ENCODE results near the gene SPECC1L. TPM values are rescaled to one million over a fixed set of nuclear protein-coding genes. Genes with fewer than 3 reads are reported as not detected.
"Not testable (repeated sequence)": the region's sequence is repeated elsewhere in the genome, so short reads cannot be mapped to it uniquely, and the experiment has no call there.

SPECC1L gene
- total RNA-seq, 1 donor from 2014 or later: 80.6 TPM

DNA sequence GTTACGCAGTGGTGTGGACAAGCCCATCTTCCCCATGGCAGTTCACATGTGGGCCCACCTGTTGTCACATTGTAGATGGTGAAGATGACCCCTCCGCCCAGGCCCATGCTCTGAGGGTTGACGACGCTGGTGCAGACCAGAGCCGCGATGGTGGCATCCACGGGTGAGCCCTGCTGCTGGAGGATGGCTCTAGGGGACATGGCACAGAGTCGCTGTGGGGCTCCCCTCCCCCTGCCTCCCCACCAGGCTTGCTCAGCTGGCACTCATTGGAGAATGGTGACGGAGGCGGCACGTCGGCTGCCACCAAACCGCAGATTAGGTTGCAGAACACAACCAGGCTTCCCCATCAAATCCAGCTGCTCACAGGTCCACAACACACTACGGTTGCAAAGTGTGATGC is 36.8 kb upstream of the SPECC1L start:
- no peaks in the 10 kb centered on the region for H3K9me3 Mint-ChIP-seq (ENCODE audit: unreplicated experiment)
- TF ChIP-seq, protein P1, sequence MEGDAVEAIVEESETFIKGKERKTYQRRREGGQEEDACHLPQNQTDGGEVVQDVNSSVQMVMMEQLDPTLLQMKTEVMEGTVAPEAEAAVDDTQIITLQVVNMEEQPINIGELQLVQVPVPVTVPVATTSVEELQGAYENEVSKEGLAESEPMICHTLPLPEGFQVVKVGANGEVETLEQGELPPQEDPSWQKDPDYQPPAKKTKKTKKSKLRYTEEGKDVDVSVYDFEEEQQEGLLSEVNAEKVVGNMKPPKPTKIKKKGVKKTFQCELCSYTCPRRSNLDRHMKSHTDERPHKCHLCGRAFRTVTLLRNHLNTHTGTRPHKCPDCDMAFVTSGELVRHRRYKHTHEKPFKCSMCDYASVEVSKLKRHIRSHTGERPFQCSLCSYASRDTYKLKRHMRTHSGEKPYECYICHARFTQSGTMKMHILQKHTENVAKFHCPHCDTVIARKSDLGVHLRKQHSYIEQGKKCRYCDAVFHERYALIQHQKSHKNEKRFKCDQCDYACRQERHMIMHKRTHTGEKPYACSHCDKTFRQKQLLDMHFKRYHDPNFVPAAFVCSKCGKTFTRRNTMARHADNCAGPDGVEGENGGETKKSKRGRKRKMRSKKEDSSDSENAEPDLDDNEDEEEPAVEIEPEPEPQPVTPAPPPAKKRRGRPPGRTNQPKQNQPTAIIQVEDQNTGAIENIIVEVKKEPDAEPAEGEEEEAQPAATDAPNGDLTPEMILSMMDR (IDR thresholded peaks at IDR 0.05; ENCODE audit: unreplicated experiment): no peak
- no peaks in the 10 kb centered on the region for H3K27me3 Mint-ChIP-seq (ENCODE audit: unreplicated experiment)
- H3K27ac Mint-ChIP-seq (ENCODE audit: unreplicated experiment): no peak overlapping the region
- H3K4me1 Mint-ChIP-seq (ENCODE audit: unreplicated experiment): no peaks in the 10 kb centered on the region
- DNase-seq (ENCODE audit: low spot score): no peak
- no peak overlapping the region for H3K4me3 Mint-ChIP-seq (ENCODE audit: unreplicated experiment)
- H3K36me3 Mint-ChIP-seq (ENCODE audit: low read depth, unreplicated experiment): no peaks in the 10 kb centered on the region

DNA sequence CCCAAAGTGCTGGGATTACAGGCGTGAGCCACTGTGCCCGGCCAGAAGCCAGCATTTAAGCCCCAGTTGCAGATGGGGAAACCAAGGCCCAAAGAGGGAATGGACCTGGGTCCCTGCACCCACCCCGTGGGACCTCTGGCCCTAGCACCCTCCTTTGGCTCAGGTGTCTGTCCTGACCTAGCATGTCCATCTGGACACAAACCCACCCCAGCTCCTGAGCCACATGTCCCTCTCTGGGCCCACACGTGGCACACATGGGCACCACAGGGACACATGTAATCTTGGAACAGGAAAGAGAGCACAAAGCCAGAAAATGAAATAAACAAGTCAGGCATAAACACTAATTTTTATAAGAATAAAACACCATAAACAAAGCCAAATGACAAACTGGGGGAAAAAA is 35.3 kb upstream of the SPECC1L start:
- no peak for DNase-seq (ENCODE audit: low spot score)
- Mint-ChIP-seq H3K36me3 (ENCODE audit: low read depth, unreplicated experiment) (no peaks in the 10 kb centered on the region), H3K9me3 (ENCODE audit: unreplicated experiment) (no peaks in the 10 kb centered on the region)

DNA sequence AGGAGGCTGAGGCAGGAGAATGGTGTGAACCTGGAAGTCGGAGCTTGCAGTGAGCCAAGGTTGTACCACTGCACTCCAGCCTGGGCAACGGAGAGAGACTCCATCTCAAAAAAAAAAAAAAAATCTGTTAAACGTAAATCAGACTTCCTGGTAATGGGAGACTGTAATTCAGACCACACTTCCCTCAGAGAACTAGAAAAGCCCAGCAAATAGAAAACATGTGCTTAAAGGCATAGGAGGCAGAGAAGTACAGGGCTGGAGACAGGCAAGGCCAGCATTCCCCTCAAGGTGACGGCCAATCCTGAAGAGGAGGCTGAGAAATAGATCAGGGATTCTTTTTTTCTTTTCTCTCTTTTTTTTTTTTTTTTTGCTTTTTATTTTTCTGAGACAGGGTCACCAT is 34.0 kb upstream of the SPECC1L start:
- H3K36me3 Mint-ChIP-seq (ENCODE audit: low read depth, unreplicated experiment): no peaks in the 10 kb centered on the region
- no peak for DNase-seq (ENCODE audit: low spot score)

More for the DNA sequence above, 35.3 kb upstream of the SPECC1L start:
- H3K4me3 Mint-ChIP-seq (ENCODE audit: unreplicated experiment): no peak overlapping the region
- no peak overlapping the region for H3K27ac Mint-ChIP-seq (ENCODE audit: unreplicated experiment)
- TF ChIP-seq, protein P1 (IDR thresholded peaks at IDR 0.05; ENCODE audit: unreplicated experiment): no peak
- no peaks in the 10 kb centered on the region for H3K4me1 Mint-ChIP-seq (ENCODE audit: unreplicated experiment)
- H3K27me3 Mint-ChIP-seq (ENCODE audit: unreplicated experiment): no peaks in the 10 kb centered on the region

DNA sequence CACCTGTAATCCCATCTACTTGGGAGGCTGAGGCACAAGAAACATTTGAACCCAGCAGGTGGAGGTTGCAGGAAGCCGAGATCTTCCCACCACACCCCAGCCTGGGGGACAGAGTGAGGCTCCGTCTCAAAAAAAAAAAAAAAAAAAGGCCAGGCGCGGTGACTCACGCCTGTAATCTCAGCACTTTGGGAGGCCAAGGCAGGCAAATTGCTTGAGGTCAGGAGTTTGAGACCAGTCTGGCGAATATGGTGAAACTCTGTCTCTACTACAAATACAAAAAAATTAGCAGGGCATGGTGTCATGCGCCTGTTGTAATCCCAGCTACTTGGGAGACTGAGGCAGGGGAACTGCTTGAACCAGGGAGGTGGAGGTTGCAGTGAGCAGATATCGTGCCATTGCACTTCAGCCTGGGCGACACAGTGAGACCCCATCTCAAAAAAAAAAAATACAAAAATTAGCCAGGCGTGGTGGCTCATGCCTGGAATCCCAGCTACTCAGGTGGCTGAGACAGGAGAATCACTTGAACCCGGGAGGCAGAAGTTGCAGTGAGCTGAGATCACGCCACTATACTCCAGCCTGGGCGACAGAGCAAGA is 32.4 kb upstream of the SPECC1L start:
- H3K27ac Mint-ChIP-seq (ENCODE audit: unreplicated experiment); DNase-seq (ENCODE audit: low spot score); H3K27me3 Mint-ChIP-seq (ENCODE audit: unreplicated experiment); H3K9me3 Mint-ChIP-seq (ENCODE audit: unreplicated experiment); H3K4me3 Mint-ChIP-seq (ENCODE audit: unreplicated experiment); H3K36me3 Mint-ChIP-seq (ENCODE audit: low read depth, unreplicated experiment): not testable (repeated sequence)
- H3K4me1 Mint-ChIP-seq (ENCODE audit: unreplicated experiment): peaks cover 15% of the 10 kb centered on the region

More for the DNA sequence above, 34.0 kb upstream of the SPECC1L start:
- no peak overlapping the region for H3K27ac Mint-ChIP-seq (ENCODE audit: unreplicated experiment)
- no peaks in the 10 kb centered on the region for H3K27me3 Mint-ChIP-seq (ENCODE audit: unreplicated experiment)
- H3K9me3 Mint-ChIP-seq (ENCODE audit: unreplicated experiment): no peaks in the 10 kb centered on the region
- TF ChIP-seq, protein P1 (IDR thresholded peaks at IDR 0.05; ENCODE audit: unreplicated experiment): no peak
- peaks cover 4% of the 10 kb centered on the region for H3K4me1 Mint-ChIP-seq (ENCODE audit: unreplicated experiment)
- H3K4me3 Mint-ChIP-seq (ENCODE audit: unreplicated experiment): no peak overlapping the region

DNA sequence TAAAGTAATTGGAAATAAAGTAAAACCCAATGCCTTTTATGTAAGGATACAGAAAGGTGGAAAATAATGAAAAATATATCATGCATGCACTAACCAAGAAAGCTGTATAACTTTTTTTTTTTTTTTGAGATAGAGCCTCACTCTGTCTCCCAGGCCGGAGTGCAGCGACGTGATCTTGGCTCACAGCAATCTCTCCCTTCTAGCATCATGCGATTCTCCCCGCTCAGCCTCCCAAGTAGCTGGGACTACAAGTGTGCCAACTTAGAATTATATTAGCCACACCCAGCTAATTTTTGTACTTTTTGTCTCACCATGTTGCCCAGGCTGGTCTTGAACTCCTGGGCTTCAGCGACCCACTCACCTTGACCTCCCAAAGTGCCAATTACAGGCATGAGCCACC is 30.2 kb upstream of the SPECC1L start:
- TF ChIP-seq, protein P1 (IDR thresholded peaks at IDR 0.05; ENCODE audit: unreplicated experiment): no peak
- no peak for DNase-seq (ENCODE audit: low spot score)
- H3K4me3 Mint-ChIP-seq (ENCODE audit: unreplicated experiment): no peak overlapping the region
- H3K36me3 Mint-ChIP-seq (ENCODE audit: low read depth, unreplicated experiment): no peaks in the 10 kb centered on the region
- H3K4me1 Mint-ChIP-seq (ENCODE audit: unreplicated experiment): peaks cover 26% of the 10 kb centered on the region
- peaks cover 5% of the 10 kb centered on the region for H3K27me3 Mint-ChIP-seq (ENCODE audit: unreplicated experiment)
- no peak overlapping the region for H3K27ac Mint-ChIP-seq (ENCODE audit: unreplicated experiment)
- H3K9me3 Mint-ChIP-seq (ENCODE audit: unreplicated experiment): no peaks in the 10 kb centered on the region

DNA sequence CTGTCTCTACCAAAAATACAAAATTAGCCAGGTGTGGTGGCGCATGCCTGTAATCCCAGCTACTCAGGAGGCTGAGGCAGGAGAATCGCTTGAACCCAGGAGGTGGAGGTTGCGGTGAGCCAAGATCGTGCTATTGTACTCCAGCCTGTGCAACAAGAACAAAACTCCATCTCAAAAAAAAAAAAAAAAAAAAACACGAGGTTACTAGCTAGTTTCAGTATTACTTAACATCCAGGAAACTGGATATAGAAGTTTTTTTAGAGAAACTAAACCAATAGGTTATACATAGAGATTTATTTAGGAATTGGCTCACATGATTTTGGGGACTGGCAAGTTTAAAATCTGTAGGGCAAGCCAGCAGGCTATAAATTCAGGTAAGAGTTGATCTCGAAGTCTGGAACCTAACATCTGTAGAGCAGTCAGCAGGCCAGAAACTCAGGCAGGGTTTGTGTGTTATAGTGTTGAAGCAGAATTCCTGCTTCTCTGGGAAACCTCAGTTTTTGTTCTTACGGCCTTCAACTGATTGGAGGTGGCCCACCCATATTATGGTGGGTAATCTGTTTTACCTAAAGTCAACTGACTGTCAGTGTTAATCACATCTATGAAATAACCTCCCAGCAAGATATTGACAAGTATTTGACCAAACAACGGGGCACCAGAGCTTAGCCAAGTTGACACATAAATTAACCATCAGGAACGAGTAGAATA is 29.5 kb upstream of the SPECC1L start:
- H3K36me3 Mint-ChIP-seq (ENCODE audit: low read depth, unreplicated experiment); DNase-seq (ENCODE audit: low spot score); H3K9me3 Mint-ChIP-seq (ENCODE audit: unreplicated experiment); H3K27ac Mint-ChIP-seq (ENCODE audit: unreplicated experiment); H3K27me3 Mint-ChIP-seq (ENCODE audit: unreplicated experiment); H3K4me3 Mint-ChIP-seq (ENCODE audit: unreplicated experiment): not testable (repeated sequence)
- peaks cover 26% of the 10 kb centered on the region for H3K4me1 Mint-ChIP-seq (ENCODE audit: unreplicated experiment)

DNA sequence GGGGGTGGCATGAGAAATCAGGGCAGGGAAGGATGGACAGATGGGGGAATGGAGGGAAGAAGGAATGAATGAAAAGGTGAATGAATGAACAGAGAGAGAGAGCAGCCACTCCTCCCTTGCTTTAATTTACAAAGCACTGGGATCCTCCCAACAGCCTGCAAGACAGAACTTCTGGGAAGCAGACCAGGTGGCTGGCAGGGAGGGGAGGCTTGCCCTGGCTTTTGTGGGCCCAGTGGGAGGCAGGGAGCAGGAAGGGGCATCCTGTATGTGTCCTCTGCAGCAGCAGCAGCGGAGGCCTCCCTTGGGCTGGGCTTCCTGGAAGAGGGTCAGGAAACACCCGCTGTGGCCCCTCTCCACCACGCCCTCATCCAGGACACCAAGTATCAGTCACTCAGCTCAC is 27.2 kb upstream of the SPECC1L start:
- not testable (repeated sequence) for H3K36me3 Mint-ChIP-seq (ENCODE audit: low read depth, unreplicated experiment); H3K9me3 Mint-ChIP-seq (ENCODE audit: unreplicated experiment); DNase-seq (ENCODE audit: low spot score); H3K4me3 Mint-ChIP-seq (ENCODE audit: unreplicated experiment); H3K27me3 Mint-ChIP-seq (ENCODE audit: unreplicated experiment)
- Mint-ChIP-seq H3K4me1 (ENCODE audit: unreplicated experiment) (peaks cover 26% of the 10 kb centered on the region), H3K27ac (ENCODE audit: unreplicated experiment) (peak overlapping the region; percentile 52)

Data from endothelial cell (in vitro differentiated cells).